GM23338 (cell line): ENCODE measurements around the gene TTC13.

Experiments used
- EZH2 ChIP-seq: fragments of 200-600 bp; sonication (generic); IDR thresholded peaks from one replicate; pipeline ENCODE4 v1.8.0; 2017; ENCODE audit warnings: antibody characterized with exemption, mild to moderate bottlenecking, low read depth; ENCODE audit not compliant: unreplicated experiment
- EZH2phosphoT487 ChIP-seq: fragments of 200-600 bp; sonication (generic); IDR thresholded peaks from one replicate; pipeline ENCODE4 v1.8.1; 2018; ENCODE audit warnings: antibody characterized with exemption; ENCODE audit not compliant: unreplicated experiment
- JUNB ChIP-seq: IDR thresholded peaks from one replicate; pipeline ENCODE4 v1.6.1; 2016; ENCODE audit warnings: antibody characterized with exemption; ENCODE audit not compliant: unreplicated experiment
- POLR2AphosphoS5 ChIP-seq: IDR thresholded peaks from 2 replicates; pipeline ENCODE4 v1.6.1; 2016; ENCODE audit warnings: antibody characterized with exemption, low read depth
- STAT1 ChIP-seq: IDR thresholded peaks from one replicate; pipeline ENCODE4 v1.6.1; 2016; ENCODE audit warnings: antibody characterized with exemption; ENCODE audit not compliant: unreplicated experiment
- ZNF114 ChIP-seq: fragments of 250-450 bp; sonication (Bioruptor Pico); IDR thresholded peaks from 2 replicates; pipeline ENCODE4 v1.5.0; 2020; ENCODE audit warnings: mild to moderate bottlenecking, moderate library complexity
- TF ChIP-seq, protein P1 (sequence below), 2 experiments: fragments of 200-600 bp in 1 of 2; sonication (generic) in 1 of 2; conservative IDR thresholded peaks; 2 replicates each; pipeline versions ENCODE4 v1.5.1 to v1.6.1; 2016 to 2017; ENCODE audit warnings: antibody characterized with exemption in 2 of 2, low read depth in 2 of 2, mild to moderate bottlenecking in 2 of 2, moderate library complexity in 1 of 2

DNA sequence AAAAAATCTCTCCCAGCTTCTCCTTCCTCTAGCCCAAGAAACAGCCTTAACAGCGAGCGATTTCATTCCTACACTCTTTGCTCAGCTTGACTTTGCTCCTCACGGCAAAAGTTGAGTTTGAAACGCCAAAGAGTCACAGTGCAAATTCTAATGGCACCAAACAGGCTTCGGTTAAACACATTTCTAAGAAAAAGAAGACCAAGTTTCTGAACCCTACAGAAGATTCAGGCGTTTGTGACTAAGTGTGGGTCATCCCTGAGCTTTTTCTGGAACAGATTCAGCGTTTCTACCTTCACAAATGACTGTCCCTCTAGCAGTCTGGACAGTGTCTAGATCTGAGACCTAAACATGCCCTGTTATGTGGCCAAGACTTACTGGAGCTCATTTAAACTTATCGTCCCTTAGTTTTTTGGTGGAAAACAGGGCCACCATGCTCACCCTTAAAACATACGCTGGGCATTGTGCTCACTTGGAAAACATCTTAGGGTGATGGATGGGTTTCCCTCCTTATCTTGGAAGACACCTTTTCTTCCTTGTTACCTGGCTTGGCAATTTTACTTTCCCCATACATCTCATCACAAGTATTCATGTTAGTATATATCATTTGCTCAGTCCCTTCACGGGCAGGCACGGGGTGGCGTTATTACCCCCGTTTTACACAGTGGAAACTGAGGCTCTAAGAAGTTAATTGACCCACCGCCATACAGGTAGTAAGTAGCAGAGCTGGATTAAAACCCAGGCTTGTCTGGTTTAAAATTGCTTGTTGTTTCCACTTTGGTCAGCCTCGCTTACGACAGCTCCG lies 111.4 kb downstream of the TTC13 start:
- no peak for TF ChIP-seq STAT1
- no peak for TF ChIP-seq POLR2AphosphoS5
- TF ChIP-seq, protein P1, sequence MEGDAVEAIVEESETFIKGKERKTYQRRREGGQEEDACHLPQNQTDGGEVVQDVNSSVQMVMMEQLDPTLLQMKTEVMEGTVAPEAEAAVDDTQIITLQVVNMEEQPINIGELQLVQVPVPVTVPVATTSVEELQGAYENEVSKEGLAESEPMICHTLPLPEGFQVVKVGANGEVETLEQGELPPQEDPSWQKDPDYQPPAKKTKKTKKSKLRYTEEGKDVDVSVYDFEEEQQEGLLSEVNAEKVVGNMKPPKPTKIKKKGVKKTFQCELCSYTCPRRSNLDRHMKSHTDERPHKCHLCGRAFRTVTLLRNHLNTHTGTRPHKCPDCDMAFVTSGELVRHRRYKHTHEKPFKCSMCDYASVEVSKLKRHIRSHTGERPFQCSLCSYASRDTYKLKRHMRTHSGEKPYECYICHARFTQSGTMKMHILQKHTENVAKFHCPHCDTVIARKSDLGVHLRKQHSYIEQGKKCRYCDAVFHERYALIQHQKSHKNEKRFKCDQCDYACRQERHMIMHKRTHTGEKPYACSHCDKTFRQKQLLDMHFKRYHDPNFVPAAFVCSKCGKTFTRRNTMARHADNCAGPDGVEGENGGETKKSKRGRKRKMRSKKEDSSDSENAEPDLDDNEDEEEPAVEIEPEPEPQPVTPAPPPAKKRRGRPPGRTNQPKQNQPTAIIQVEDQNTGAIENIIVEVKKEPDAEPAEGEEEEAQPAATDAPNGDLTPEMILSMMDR (conservative IDR thresholded peaks at IDR 0.05; ENCODE audit: low read depth in 2 of 2): no peak; a peak in 1 of 4 replicates
- no peak for TF ChIP-seq EZH2
- TF ChIP-seq ZNF114 (CRISPR knock-in tag): no peak
- TF ChIP-seq EZH2phosphoT487: no peak
- no peak for TF ChIP-seq JUNB
